ENCODE measurements around the gene COX6A1. TPM values are rescaled to one million over a fixed set of nuclear protein-coding genes. Genes with fewer than 3 reads are reported as not detected.

COX6A1 gene
- polyA plus RNA-seq, 1 donor = 260 TPM

- no peak for DNase-seq
These were observed 51.1 kb downstream of the COX6A1 start for GRCh38 chr12:120489018-120489417.

DNA sequence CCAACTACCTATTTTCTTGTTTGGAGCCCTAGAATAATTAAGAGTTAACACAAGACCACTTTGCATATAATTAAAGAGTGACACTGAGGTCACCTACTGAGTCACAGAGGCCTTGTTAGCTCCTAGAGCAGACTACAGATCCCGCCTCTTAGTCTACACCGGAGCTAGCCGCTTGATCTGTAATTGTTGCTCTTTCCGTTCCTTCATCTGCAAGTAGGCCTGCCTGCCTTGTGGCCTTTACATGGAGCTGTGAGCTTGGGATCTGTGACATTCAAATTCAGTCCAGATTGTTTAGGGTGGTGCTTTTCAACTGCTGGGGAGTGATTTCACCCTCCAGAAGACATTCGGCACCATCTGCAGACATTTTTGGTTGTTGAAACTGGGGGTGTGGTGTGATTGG, 52.4 kb downstream of the COX6A1 start:
- DNase-seq = no peak

Other genes with a start within 250 kb of the COX6A1 start
- gene GCN1, start 243.4 kb upstream of the COX6A1 start, polyA plus RNA-seq (ENCODE audit: insufficient read length) = 62.9 TPM
- 2,498 TPM for gene RPLP0, start 237.0 kb upstream of the COX6A1 start, polyA plus RNA-seq (ENCODE audit: insufficient read length)
- gene PXN, start 172.4 kb upstream of the COX6A1 start, polyA plus RNA-seq (ENCODE audit: insufficient read length) = 59.8 TPM
- gene RNU4-2, start 146.2 kb upstream of the COX6A1 start, polyA plus RNA-seq (ENCODE audit: insufficient read length) = not detected
- gene RNU4-1, start 144.9 kb upstream of the COX6A1 start, polyA plus RNA-seq (ENCODE audit: insufficient read length) = not detected
- 3.3 TPM for gene SIRT4, start 135.8 kb upstream of the COX6A1 start, polyA plus RNA-seq (ENCODE audit: insufficient read length)
- gene PLA2G1B, start 110.3 kb upstream of the COX6A1 start, polyA plus RNA-seq (ENCODE audit: insufficient read length) = 0.27 TPM
- gene MSI1, start 68.9 kb upstream of the COX6A1 start, polyA plus RNA-seq (ENCODE audit: insufficient read length) = 26.5 TPM
- gene TRIAP1, start 8.3 kb downstream of the COX6A1 start, polyA plus RNA-seq (ENCODE audit: insufficient read length) = 39.1 TPM
- gene GATC, start 8.3 kb downstream of the COX6A1 start, polyA plus RNA-seq (ENCODE audit: insufficient read length) = 36.2 TPM
- gene SRSF9, start 31.6 kb downstream of the COX6A1 start, polyA plus RNA-seq (ENCODE audit: insufficient read length) = 222 TPM
- 446 TPM for gene DYNLL1, start 58.0 kb downstream of the COX6A1 start, polyA plus RNA-seq (ENCODE audit: insufficient read length)
- 65.0 TPM for gene COQ5, start 91.0 kb downstream of the COX6A1 start, polyA plus RNA-seq (ENCODE audit: insufficient read length)
- gene RNF10, start 96.2 kb downstream of the COX6A1 start, polyA plus RNA-seq (ENCODE audit: insufficient read length) = 284 TPM
- gene POP5, start 143.3 kb downstream of the COX6A1 start, polyA plus RNA-seq (ENCODE audit: insufficient read length) = 65.0 TPM
- 7.7 TPM for gene CABP1, start 202.5 kb downstream of the COX6A1 start, polyA plus RNA-seq (ENCODE audit: insufficient read length)
- 193 TPM for gene MLEC, start 249.0 kb downstream of the COX6A1 start, polyA plus RNA-seq (ENCODE audit: insufficient read length)